Bladder microvascular endothelial cell (primary cell): ENCODE measurements around the gene GFI1. TPM values are rescaled to one million over a fixed set of nuclear protein-coding genes. Genes with fewer than 3 reads are reported as not detected.

Experiments
- total RNA-seq: library from RNA; depleted of rRNA; stranded (reverse); fragments of >200 nt; gene quantifications from 2 replicates; pipeline ENCODE4 v1.2.3, GENCODE V29; 2014

The GFI1 gene
- not detected in 2 replicates for total RNA-seq

GRCh38 chr1:92486251-92487077, at the start of gene GFI1:
GFI1 (minus strand) TSS chr1:92486925; CDS start chr1:92483487, 3,438 bp downstream.

Other genes with a start within 250 kb of the GFI1 start
- gene GLMN, start 187.9 kb downstream of the GFI1 start, total RNA-seq = 5.5 and 6.0 TPM in 2 replicates
- gene RPAP2, start 187.9 kb downstream of the GFI1 start, total RNA-seq = 3.4 and 16.7 TPM in 2 replicates